Gastrocnemius medialis (tissue), 4 donors: ENCODE measurements around the gene CDH4. TPM values are rescaled to one million over a fixed set of nuclear protein-coding genes. Genes with fewer than 3 reads are reported as not detected.

Source experiments
- ATAC-seq, 2 donors: fragments of 150-250 bp; one replicate each; pipeline ENCODE4 v1.9.1; 2016
- DNase-seq, 2 donors: peaks; one replicate each; pipeline ENCODE4 v3.0.0-alpha.2; 2019
- H3K27ac ChIP-seq, 4 donors: fragments of 200-600 bp; sonication (generic); 1 replicate in 1 of 4; 2 replicates in 3 of 4; pipeline ENCODE4 v1.5.1; 2016 to 2018; ENCODE audit warnings: mild to moderate bottlenecking in 2 of 4, moderate library complexity in 1 of 4
- H3K27me3 ChIP-seq, 3 donors: fragments of 200-600 bp; sonication (generic) in 2 of 3; 1 replicate in 1 of 3; 2 replicates in 2 of 3; pipeline versions ENCODE4 v1.5.1 to v1.6.0; 2016 to 2019; ENCODE audit warnings: mild to moderate bottlenecking in 1 of 3, moderate library complexity in 1 of 3
- H3K36me3 ChIP-seq, 2 donors: fragments of 200-600 bp; sonication (generic) in 1 of 2; one replicate each; pipeline ENCODE4 v1.5.1; 2017 to 2018
- H3K4me1 ChIP-seq, 2 donors: fragments of 200-600 bp; sonication (generic) in 1 of 2; one replicate each; pipeline ENCODE4 v1.5.1; 2016 to 2017; ENCODE audit warnings: mild to moderate bottlenecking in 2 of 2
- H3K4me3 ChIP-seq, 4 donors: fragments of 200-600 bp; sonication (generic) in 3 of 4; 1 replicate in 1 of 4; 2 replicates in 3 of 4; pipeline ENCODE4 v1.5.1; 2016 to 2019; ENCODE audit warnings: mild to moderate bottlenecking in 2 of 4
- H3K9me3 ChIP-seq, 3 donors: fragments of 200-600 bp; sonication (generic) in 2 of 3; 1 replicate in 1 of 3; 2 replicates in 2 of 3; pipeline ENCODE4 v1.5.1; 2016 to 2019
- CTCF ChIP-seq, 5 experiments: fragments of 450-650 bp in 3 of 5; fragments of 200-600 bp in 2 of 5; sonication (generic) in 2 of 5; IDR thresholded peaks in 4 of 5; conservative IDR thresholded peaks in 1 of 5; 1 replicate in 4 of 5; 2 replicates in 1 of 5; pipeline ENCODE4 v1.5.1; 2016 to 2019; ENCODE audit warnings: antibody characterized with exemption in 5 of 5, mild to moderate bottlenecking in 3 of 5, moderate library complexity in 3 of 5
- POLR2A ChIP-seq, 2 donors: fragments of 450-650 bp; IDR thresholded peaks; one replicate each; pipeline ENCODE4 v1.6.1; 2017; ENCODE audit warnings: antibody characterized with exemption in 2 of 2, mild to moderate bottlenecking in 2 of 2, moderate library complexity in 2 of 2
- in situ Hi-C, 4 donors: fragments of 200-750 bp; cut with MboI; loops; one replicate each; pipeline versions ENCODE4 v1.15.0 to v1.8.0; 2017; ENCODE audit warnings: low sequenced_read_pairs in 4 of 4
- intact Hi-C: fragments of 100-400 bp; cut with DNase I; formaldehyde crosslinking; loops from one replicate; pipeline ENCODE4 v1.15.1; 2023; ENCODE audit warnings: low total_unique reads
- total RNA-seq, 4 donors: library from RNA; depleted of rRNA; stranded (reverse); fragments of >200 nt; gene quantifications; one replicate each; pipeline versions ENCODE4 v1.1.0 to v1.2.3, GENCODE V29; 2016

Gene CDH4
- total RNA-seq, 4 donors from 2014 or later = 0.38 to 1.2 (median 0.86) TPM

GRCh38 chr20:61455508-61456215 lies 203.6 kb downstream of the CDH4 start:
- no peaks in the 10 kb centered on the region for H3K27me3 ChIP-seq
- in situ Hi-C loops (no loop called here), intact Hi-C loops (no loop called here)
- H3K9me3 ChIP-seq = no peaks in the 10 kb centered on the region
- no peak for TF ChIP-seq POLR2A (IDR thresholded peaks at IDR 0.05)
- TF ChIP-seq CTCF (IDR thresholded peaks at IDR 0.05 in 4 of 5, conservative IDR thresholded peaks at IDR 0.05 in 1 of 5) = no peak
- no peak for ATAC-seq
- DNase-seq = no peak
- H3K27ac ChIP-seq = no peak overlapping the region
- H3K36me3 ChIP-seq = no peaks in the 10 kb centered on the region
- H3K4me1 ChIP-seq = no peaks in the 10 kb centered on the region
- H3K4me3 ChIP-seq = no peak overlapping the region

- no peak for DNase-seq
- intact Hi-C loops (no loop called here), in situ Hi-C loops (no loop called here)
- Histone ChIP-seq H3K27ac (no peak overlapping the region), H3K4me3 (no peak overlapping the region), H3K36me3 (no peaks in the 10 kb centered on the region), H3K27me3 (no peaks in the 10 kb centered on the region), H3K9me3 (no peaks in the 10 kb centered on the region), H3K4me1 (no peaks in the 10 kb centered on the region)
- no peak for TF ChIP-seq POLR2A (IDR thresholded peaks at IDR 0.05)
- ATAC-seq = no peak
These were observed 205.7 kb downstream of the CDH4 start for GRCh38 chr20:61457725-61458124.

GRCh38 chr20:61458146-61458746 lies 206.2 kb downstream of the CDH4 start:
- Histone ChIP-seq H3K9me3 (no peaks in the 10 kb centered on the region), H3K4me1 (no peaks in the 10 kb centered on the region), H3K27ac (no peak overlapping the region), H3K4me3 (no peak overlapping the region), H3K27me3 (no peaks in the 10 kb centered on the region), H3K36me3 (no peaks in the 10 kb centered on the region)
- ATAC-seq (no peak), DNase-seq (no peak)
- in situ Hi-C loops = no loop called here
- TF ChIP-seq CTCF (IDR thresholded peaks at IDR 0.05 in 4 of 5, conservative IDR thresholded peaks at IDR 0.05 in 1 of 5) (no peak), POLR2A (IDR thresholded peaks at IDR 0.05) (no peak)
- intact Hi-C loops = no loop called here

- TF ChIP-seq CTCF (IDR thresholded peaks at IDR 0.05 in 4 of 5, conservative IDR thresholded peaks at IDR 0.05 in 1 of 5) = no peak
- TF ChIP-seq POLR2A (IDR thresholded peaks at IDR 0.05) = no peak
- DNase-seq (no peak), ATAC-seq (no peak)
- intact Hi-C loops = no loop called here
- Histone ChIP-seq H3K4me3 (no peak overlapping the region), H3K36me3 (no peaks in the 10 kb centered on the region), H3K4me1 (no peaks in the 10 kb centered on the region), H3K9me3 (no peaks in the 10 kb centered on the region), H3K27ac (no peak overlapping the region), H3K27me3 (no peaks in the 10 kb centered on the region)
- in situ Hi-C loops = no loop called here
These were observed 207.2 kb downstream of the CDH4 start for GRCh38 chr20:61459266-61459665.

- Histone ChIP-seq H3K27ac (no peak overlapping the region), H3K4me3 (no peak overlapping the region), H3K27me3 (no peaks in the 10 kb centered on the region), H3K9me3 (no peaks in the 10 kb centered on the region), H3K36me3 (no peaks in the 10 kb centered on the region), H3K4me1 (no peaks in the 10 kb centered on the region)
- ATAC-seq (no peak), DNase-seq (no peak)
- in situ Hi-C loops (no loop called here), intact Hi-C loops (no loop called here)
- no peak for TF ChIP-seq POLR2A (IDR thresholded peaks at IDR 0.05)
- no peak for TF ChIP-seq CTCF (IDR thresholded peaks at IDR 0.05 in 4 of 5, conservative IDR thresholded peaks at IDR 0.05 in 1 of 5)
These were observed 207.6 kb downstream of the CDH4 start for GRCh38 chr20:61459705-61460104.
